NCI-H460 (cell line): ENCODE measurements around the gene OAT. TPM values are rescaled to one million over a fixed set of nuclear protein-coding genes. Genes with fewer than 3 reads are reported as not detected.
"Not testable (repeated sequence)": the region's sequence is repeated elsewhere in the genome, so short reads cannot be mapped to it uniquely, and the experiment has no call there.

Source experiments
- DNase-seq: peaks from one replicate; pipeline ENCODE4 v3.0.0-alpha.2; 2016; ENCODE audit warnings: low read depth; ENCODE audit errors: extremely low read depth
- total RNA-seq: library from RNA; depleted of rRNA; stranded (reverse); fragments of >200 nt; shearing (Covaris generic); gene quantifications from 2 replicates; pipeline ENCODE4 v1.2.3, GENCODE V29; 2014

OAT gene
- total RNA-seq, 1 experiment from 2014 or later: 83.7 TPM

DNA sequence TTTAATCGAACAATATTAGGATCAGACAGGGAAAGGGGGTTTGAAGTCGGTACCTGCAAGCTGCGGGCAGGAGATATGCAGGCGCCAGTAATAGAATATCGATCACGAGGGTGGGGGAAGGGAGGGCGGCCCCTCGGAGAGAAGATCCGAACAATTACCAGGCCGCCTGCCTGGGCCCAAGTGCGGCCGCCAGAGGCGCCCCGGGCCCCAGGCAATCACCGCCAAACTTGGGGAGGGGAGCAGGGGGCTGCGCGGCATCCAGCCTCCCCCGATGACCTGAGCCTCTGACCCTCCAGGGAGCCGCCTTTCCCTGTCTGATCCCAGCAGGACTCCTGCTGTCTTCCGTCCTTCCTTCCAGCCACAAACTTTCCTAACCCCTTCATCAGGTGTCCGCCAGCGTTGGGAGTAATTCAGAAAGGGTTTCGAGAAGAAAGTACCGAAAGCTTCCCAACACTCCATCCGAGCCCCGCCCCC is 30.0 kb upstream of the OAT start:
- DNase-seq: no peak

GRCh38 chr10:124447751-124448466 is 29.2 kb upstream of the OAT start:
- DNase-seq: no peak

- DNase-seq: no peak
Observed at GRCh38 chr10:124446830-124447750, 28.4 kb upstream of the OAT start.

GRCh38 chr10:124441694-124442093 is 23.0 kb upstream of the OAT start:
- DNase-seq: not testable (repeated sequence)

DNA sequence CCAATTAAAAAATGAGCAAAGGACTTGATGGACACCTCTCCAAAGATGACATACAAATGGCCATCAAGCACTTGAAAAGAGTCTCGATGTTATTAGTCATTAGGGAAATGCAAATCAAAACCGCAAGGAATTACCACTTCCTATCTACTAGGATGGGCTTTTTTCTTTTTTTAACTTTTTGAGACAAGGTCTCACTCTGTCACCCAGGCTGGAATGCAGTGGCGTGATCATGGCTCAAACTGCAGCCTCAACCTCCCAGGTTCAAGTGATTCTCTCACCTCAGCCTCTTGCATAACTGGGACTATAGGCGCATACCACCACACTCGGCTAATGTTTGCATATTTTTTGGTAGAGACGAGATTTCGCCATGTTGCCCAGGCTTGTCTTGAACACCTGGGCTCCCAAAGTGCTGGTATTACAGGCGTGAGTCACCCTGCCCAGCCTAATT is 17.5 kb upstream of the OAT start:
- DNase-seq: no peak

GRCh38 chr10:124435683-124436082 is 17.0 kb upstream of the OAT start:
- not testable (repeated sequence) for DNase-seq

DNA sequence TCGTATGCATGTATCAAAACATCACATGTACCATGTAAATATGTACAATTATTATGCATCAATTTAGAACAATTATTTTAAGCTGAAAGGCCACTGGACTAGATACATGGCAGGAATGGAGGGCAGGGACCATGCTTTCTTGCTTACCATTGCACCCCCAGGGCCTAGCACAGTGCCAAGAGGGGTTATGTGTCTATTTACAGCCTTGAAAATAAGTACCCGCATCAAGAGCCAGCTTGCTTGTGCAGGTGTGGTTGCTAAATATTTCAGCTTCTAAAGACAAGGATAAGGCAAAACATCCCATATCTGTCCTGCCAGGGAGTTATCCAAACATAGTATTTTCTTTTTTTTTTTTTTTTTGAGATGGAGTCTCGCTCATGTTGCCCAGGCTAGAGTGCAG is 14.7 kb upstream of the OAT start:
- DNase-seq: no peak

GRCh38 chr10:124430077-124430476 is 11.4 kb upstream of the OAT start:
- DNase-seq: no peak

DNA sequence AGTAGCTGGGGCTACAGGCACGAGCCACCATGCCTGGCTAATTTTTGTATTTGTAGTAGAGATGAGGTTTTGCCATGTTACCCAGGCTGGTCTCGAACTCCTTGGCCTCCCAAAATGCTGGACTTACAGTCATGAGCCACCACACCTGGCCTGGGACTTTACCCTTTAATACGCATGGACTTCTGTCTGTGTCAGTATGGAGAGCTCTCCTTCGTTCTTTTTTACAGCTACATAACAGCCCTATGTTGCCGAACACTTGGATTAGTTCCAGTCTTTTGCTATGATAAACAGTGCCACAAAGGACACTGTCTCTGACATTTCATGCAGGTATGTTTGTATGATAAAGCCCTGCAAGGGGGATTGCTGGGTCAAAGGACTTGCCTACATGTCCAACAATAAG is 10.9 kb upstream of the OAT start:
- DNase-seq: no peak

DNA sequence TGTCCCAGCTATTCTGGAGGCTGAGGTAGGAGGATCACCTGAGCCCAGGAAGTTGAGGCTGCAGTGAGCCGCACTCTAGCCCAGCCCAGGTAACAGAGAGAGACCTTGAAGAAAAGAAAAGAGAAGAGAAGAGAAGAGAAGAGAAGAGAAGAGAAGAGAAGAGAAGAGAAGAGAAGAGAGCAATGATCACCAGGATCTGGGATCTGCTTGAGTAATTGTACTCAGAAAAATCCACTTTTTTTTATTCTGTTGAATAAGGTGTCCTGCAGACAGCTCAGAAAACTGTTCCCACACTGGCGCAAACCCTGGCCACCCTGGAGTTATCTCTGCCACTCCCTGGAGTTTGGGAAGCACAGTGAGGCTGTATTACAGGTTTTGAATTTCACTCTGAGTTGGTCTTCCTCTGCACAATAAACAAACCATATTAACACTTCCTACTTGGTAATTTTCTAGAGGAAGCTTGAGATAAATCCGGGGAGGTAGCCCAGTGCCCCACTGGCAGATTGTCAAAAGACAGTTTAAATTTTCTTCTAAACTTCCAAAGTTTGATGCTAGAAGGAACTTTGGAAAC is 9.6 kb upstream of the OAT start:
- DNase-seq: no peak

GRCh38 chr10:124425227-124425962 is 6.7 kb upstream of the OAT start:
- DNase-seq: no peak

DNA sequence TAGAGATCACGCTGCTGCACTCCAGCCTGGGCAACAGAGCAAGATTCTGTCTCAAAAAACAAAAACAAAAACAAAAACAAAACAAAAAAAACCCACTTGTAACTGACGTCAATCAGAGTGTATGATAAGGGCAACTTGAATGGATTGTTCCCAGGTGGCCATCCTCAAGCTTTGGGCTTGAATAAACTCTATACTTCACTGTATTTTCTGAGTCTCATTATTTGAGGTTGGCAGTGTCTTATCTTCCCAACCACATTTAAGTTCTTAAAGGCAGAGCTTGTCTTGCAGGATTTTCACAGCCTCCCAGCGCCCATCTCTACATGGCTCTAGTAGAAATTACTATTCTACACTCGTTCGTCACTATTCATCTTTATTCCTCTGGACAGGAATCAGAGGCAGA is 5.1 kb upstream of the OAT start:
- no peak for DNase-seq

- DNase-seq: no peak
Observed at GRCh38 chr10:124422742-124423141, 4.0 kb upstream of the OAT start.

- no peak for DNase-seq
Observed at GRCh38 chr10:124420254-124420653, 1.5 kb upstream of the OAT start.

DNA sequence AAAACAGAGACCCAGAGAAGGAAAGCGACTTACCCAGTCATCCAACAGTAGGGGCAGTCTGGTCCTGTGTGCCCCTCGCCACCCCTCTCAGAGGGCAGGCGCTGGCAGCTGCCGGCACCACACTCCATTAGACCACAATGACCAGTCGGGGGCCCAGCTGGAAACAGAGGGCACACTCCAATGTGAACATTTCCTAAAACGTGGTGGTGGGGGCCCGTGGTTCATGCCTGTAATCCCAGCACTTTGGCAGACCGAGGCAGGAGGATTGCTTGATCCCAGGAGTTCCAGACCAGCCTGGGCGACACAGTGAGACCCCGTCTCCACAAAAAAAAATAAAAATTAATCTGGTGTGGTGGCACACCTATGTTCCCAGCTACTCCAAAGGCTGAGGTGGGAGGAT is 912 bp upstream of the OAT start:
- DNase-seq: no peak

DNA sequence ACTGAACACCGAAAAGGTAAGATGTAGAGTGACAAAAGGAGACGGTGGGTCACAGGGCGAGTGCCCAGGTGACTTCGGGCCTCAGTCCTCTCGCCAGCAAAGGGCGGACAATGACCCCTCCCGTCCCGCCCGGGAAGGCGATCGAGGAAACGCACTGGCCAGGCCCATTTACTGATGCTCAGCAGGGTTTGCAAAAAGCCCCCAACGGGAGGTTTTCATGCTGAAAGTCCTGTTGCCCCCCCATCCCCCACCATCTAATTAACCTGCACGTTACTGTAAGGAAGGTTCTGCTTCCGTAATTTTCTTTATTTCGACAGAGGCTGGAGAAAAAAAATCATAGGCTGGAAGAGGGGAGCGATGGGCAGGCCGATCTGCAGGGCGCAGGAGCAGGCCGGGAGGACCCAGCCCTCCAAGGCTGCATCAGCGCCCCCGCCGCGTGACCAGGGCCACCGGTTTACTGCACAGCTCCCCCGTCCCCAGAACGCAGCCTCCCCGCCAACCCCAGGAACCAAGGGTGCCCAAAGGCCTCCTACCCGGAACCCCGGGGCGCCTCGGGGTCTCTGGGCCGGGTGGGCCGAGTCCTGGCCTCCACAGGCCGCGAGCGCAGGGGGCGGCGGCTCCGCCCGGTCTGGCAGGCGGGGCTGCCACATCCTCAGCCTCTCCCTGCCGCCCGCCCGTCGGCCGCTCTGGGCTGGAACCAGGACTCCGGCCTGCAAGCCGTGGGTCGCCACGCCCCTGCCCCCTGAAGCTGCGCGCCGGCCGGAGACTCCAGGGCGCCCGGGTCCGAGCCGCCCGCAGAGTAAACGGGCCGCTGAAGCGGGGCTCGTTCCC is 613 bp downstream of the OAT start:
- DNase-seq: peak; percentile 8

GRCh38 chr10:124416733-124417132 is 2.0 kb downstream of the OAT start:
- no peak for DNase-seq

DNA sequence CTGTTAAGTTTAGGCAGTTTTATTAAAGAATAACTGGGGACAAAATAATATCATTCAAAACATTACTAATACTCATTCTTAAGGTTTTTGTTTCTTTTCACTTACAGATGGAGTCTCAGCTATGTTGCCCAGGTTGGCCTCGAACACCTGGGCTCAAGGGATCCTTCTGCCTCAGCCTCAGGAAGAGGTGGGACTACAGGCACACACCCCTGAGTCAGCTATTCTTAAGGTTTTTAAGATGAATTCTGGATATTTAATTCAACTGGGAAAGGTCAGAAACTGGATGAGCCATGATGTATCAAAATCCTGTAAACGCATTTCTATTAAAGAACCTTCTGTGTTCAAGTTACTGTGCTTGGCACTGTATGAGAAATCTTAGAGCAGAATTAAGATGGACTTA is 3.5 kb downstream of the OAT start:
- no peak for DNase-seq

- DNase-seq: no peak
Observed at GRCh38 chr10:124414076-124414475, 4.6 kb downstream of the OAT start.

GRCh38 chr10:124409696-124410095 is 9.0 kb downstream of the OAT start:
- DNase-seq: no peak
